CD4-positive, alpha-beta T cell treated with Interleukin-15 for 4 hours (primary cell): ENCODE results near the gene HAUS1.
"Not testable (repeated sequence)": the region's sequence is repeated elsewhere in the genome, so short reads cannot be mapped to it uniquely, and the experiment has no call there.

Experiments used
- DNase-seq: peaks from one replicate; pipeline ENCODE4 v3.0.0-alpha.2; 2020; ENCODE audit warnings: low spot score

The HAUS1 gene

GRCh38 chr18:46156843-46157242 is 52.7 kb downstream of the HAUS1 start:
- no peak for DNase-seq

DNA sequence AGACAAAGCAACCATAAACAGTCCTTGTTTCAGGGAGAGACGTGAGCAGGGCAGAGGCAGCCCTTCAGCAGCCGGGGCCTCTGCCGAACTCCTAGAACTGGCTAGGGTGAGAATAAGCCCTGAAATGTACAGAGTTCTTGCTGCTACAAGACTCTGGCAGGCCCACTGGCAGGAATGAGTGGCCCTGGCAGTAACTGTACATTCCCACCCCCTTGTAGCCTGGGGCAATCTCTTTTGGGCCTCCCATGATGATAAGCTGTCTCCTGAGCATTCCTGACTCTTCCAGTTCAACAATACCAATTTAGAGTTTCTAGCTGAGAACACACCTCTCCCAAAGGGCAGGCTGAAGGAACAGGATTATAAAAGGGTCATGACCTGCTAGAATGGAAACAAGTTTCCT is 54.3 kb downstream of the HAUS1 start:
- DNase-seq: no peak

DNA sequence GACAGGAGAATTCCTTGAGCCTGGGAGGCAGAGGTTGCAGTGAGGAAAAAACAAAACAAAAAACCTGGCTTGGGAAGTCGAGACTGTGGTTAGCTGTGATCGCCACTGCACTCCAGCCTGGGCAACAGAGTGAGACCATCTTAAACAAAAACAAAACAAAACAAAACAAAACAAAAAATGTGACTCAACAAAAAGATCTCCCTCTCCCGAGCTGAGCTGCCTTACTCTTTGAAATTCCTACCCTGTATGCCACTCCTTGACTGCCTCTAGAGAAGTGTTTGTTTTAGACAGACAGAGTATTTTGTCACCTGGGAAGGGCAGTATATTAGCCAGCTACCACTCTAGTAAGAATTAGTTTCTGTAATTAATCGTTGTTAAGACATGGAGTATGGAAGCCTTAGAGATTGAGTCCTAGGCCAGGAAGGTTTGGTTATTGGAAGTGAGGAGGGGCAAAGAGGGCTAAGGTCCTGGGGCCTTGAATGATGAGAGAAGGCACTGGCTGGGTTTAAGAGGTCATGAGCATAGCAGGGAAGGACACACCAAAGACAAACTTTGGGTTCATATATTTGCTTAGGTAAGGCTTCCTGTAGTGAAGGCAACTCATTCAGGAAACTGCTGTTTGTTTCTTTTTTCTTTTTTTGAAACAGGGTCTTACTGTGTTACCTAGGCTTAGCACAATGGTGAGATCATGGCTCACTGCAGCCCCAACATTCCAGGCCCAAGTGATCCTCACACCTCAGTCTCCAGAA is 56.0 kb downstream of the HAUS1 start:
- DNase-seq: no peak

- not testable (repeated sequence) for DNase-seq
Observed at GRCh38 chr18:46160840-46161239, 56.7 kb downstream of the HAUS1 start.

GRCh38 chr18:46161703-46162396 is 57.7 kb downstream of the HAUS1 start:
- peak; percentile 26 for DNase-seq

DNA sequence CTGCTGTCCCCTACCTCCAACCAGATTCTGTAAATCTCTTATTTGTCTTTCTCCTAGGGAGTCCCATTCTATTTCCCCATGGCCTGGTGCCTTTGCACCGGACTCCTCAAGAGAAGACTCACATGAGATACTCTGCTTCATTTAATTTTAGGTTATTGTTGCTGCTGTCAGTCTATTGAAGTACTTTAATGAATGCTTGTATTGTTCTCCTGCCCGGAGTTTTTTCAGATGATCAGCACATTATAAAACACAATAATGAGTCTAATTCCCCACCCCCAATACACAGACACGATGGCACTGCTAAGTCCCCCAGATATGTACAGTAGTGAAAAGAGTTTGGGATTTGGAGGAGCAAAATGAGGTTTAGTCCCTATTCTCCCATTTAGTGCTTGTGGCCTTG is 58.9 kb downstream of the HAUS1 start:
- no peak for DNase-seq

DNA sequence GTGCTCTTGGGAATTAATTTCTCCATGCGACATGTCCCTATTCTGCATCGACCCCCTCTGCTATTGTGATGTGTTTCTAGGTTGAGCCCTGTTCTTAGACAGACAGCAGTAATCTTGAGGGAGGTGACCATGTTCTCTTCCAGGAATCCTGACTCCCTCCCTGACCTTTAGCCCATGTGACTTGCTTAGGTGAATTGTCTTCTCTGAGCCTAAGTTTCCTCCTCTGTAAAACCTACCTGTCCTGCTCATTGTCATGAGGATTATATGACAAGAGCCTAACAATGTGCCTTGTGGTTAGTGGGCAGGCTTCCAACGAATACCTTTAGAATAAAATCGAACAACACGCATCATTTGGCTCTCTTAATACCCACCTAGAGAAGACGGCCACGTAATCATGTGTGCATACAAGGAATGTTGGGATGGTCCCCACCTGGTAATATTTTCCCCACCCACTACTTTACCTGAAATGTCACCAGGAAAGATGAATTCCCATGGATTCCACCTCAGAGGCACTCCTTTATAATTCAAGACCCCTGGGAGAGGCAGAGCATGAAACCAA is 59.8 kb downstream of the HAUS1 start:
- no peak for DNase-seq

- not testable (repeated sequence) for DNase-seq
Observed at GRCh38 chr18:46164502-46164901, 60.3 kb downstream of the HAUS1 start.

DNA sequence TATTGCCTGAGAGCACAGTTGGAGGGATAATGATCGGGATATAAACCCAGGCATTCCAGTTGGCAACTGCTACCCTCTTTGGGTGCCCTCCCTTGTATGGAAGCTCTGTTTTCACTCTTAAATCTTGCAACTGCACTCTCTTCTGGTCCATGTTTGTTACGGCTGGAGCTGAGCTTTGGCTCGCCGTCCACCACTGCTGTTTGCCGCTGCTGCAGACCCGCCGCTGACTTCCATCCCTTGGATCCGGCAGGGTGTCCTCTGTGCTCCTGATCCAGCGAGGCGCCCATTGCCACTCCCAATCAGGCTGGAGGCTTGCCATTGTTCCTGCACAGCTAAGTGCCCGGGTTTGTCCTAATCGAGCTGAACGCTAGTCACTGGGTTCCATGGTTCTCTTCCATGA is 60.7 kb downstream of the HAUS1 start:
- DNase-seq: no peak

GRCh38 chr18:46166261-46166970 is 62.2 kb downstream of the HAUS1 start:
- no peak for DNase-seq

- DNase-seq: no peak
Observed at GRCh38 chr18:46167971-46168370, 63.8 kb downstream of the HAUS1 start.

DNA sequence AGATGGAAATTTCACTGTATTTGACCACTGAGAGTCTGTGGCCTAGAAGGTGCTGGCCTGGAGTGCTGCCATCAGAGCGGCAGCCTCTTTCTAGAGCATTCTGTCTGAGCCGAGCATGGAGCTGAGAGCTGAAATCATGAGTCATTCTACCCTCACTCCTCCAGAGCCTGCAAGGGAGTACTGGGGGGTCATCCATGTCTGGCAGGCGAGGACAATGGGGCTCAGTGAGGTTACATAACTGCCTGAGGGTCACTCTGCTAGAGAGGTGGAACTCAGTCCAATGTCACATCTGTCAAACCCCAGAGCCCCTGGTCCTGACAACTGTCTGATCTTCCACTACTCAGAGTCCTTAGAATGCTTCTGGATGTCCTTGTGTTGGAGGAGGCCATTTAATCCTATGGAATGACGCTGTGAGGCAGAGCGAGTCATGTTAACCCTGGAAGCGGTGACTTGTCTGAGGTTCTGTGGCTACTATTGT is 65.3 kb downstream of the HAUS1 start:
- no peak for DNase-seq

- DNase-seq: no peak
Observed at GRCh38 chr18:46171331-46171730, 67.1 kb downstream of the HAUS1 start.

GRCh38 chr18:46173393-46174341 is 69.5 kb downstream of the HAUS1 start:
- DNase-seq: peak; percentile 95

DNA sequence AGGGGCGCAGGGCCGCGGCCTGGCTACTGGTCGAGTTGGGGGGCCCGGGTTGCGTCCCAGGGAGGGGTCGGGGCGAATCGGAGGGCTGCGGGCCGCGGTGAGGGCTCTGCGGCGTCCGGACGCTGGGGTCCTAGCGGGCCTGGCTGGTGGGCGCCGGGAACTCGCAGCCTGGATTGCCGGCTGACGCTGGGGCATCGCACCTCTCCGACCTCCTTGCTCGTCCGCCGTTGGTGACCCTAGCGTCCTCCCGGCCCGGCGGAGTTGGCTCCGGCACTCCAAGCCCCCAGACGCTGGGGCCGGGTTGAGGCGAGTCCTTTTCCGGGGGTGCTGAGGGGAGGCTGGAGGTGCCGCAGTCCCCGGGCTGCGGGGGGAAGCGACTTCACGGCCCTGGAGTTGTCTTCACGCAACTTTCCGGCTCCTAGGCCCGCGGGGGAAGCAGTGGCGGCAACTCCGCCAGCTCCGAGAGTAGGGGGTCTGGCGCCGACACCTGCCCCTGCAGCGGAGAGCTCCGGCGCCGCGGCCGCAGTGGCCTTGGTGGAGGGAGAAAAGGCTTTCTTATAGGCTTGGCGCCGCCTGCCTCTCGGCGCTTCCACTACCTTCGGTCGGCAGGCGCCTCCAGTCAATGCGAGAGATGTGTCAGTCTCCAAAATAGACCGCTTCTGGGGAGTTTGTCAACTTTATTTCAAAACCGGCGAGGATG is 70.3 kb downstream of the HAUS1 start:
- peak; percentile 40 for DNase-seq

DNA sequence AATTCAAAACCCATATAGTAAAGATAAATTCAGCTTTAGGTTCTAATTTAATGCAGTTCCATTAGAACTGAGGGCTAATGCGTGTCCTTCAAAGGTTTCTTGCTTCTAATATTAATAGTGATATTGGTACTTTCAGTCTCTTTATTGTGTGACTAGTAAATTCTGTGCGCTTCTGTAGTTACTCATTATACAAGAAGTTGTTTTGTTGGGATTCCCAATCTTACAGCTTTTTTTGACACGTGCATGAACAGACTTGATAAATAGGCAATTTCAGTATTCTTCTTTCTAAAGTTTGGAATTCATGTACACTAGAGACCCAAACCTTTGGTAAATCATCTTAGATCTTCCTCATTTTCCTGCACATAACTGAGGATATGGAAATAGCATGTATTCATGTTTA is 71.8 kb downstream of the HAUS1 start:
- DNase-seq: no peak
